Parathyroid adenoma (tissue), 2 donors: ENCODE data around the gene ARHGAP24.

ENCODE experiments used
- H2AFZ ChIP-seq: fragments of 300-600 bp; sonication (generic); one replicate; pipeline ENCODE4 v1.7.0; 2017; ENCODE audit warnings: antibody characterized with exemption, mild to moderate bottlenecking
- H3K27ac ChIP-seq: fragments of 300-600 bp; sonication (generic); one replicate; pipeline ENCODE4 v1.7.0; 2017
- H3K27me3 ChIP-seq: fragments of 300-600 bp; sonication (generic); one replicate; pipeline ENCODE4 v1.7.0; 2017; ENCODE audit warnings: low read length; ENCODE audit not compliant: control insufficient read depth, insufficient read depth
- H3K36me3 ChIP-seq: fragments of 300-600 bp; sonication (generic); one replicate; pipeline ENCODE4 v1.7.0; 2017; ENCODE audit warnings: low read length; ENCODE audit not compliant: control insufficient read depth, insufficient read depth
- H3K4me1 ChIP-seq: fragments of 300-600 bp; sonication (generic); one replicate; pipeline ENCODE4 v1.7.0; 2017; ENCODE audit warnings: control low read depth
- H3K4me2 ChIP-seq: fragments of 300-600 bp; sonication (generic); one replicate; pipeline ENCODE4 v1.7.0; 2017; ENCODE audit warnings: low read length
- H3K4me3 ChIP-seq: fragments of 300-600 bp; sonication (generic); one replicate; pipeline ENCODE4 v1.7.0; 2017; ENCODE audit warnings: low read depth, low read length
- H3K79me2 ChIP-seq: fragments of 300-600 bp; sonication (generic); one replicate; pipeline ENCODE4 v1.7.0; 2017; ENCODE audit warnings: control low read depth
- H3K9ac ChIP-seq: fragments of 300-600 bp; sonication (generic); one replicate; pipeline ENCODE4 v1.7.0; 2017; ENCODE audit warnings: mild to moderate bottlenecking
- H3K9me3 ChIP-seq: fragments of 300-600 bp; sonication (generic); one replicate; pipeline ENCODE4 v1.7.0; 2017; ENCODE audit warnings: low read length; ENCODE audit not compliant: control insufficient read depth
- TF ChIP-seq, protein P1 (sequence below): fragments of 300-600 bp; sonication (generic); IDR thresholded peaks from one replicate; pipeline ENCODE4 v1.7.0; 2017; ENCODE audit warnings: antibody characterized with exemption, mild to moderate bottlenecking
- donor health status: primary hyperparathyroidism.

The ARHGAP24 gene

DNA sequence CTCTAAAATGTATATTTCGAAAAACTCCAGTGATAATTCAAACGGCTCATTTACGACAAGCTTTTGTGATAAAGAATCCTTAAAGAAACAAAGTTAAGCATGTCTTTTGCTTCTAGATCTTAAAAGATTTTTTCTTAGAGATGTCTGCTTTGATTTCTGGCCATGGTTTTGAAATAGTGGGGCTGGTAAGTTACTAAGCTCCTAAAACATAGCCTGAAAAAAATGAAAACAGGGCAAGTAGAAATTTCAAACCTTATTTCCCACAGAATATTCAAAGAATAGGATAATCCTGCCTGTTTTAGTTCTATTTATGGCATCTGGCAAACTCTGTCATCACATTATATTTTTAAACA, 318.3 kb downstream of the ARHGAP24 start:
- H3K27me3 ChIP-seq = no peaks in the 10 kb centered on the region
- H3K9me3 ChIP-seq = no peaks in the 10 kb centered on the region
- H3K79me2 ChIP-seq = no peaks in the 10 kb centered on the region
- no peak overlapping the region for H3K4me3 ChIP-seq
- H3K4me2 ChIP-seq = no peak overlapping the region
- H2AFZ ChIP-seq = no peak overlapping the region
- H3K4me1 ChIP-seq = no peaks in the 10 kb centered on the region
- no peaks in the 10 kb centered on the region for H3K36me3 ChIP-seq
- TF ChIP-seq, protein P1, sequence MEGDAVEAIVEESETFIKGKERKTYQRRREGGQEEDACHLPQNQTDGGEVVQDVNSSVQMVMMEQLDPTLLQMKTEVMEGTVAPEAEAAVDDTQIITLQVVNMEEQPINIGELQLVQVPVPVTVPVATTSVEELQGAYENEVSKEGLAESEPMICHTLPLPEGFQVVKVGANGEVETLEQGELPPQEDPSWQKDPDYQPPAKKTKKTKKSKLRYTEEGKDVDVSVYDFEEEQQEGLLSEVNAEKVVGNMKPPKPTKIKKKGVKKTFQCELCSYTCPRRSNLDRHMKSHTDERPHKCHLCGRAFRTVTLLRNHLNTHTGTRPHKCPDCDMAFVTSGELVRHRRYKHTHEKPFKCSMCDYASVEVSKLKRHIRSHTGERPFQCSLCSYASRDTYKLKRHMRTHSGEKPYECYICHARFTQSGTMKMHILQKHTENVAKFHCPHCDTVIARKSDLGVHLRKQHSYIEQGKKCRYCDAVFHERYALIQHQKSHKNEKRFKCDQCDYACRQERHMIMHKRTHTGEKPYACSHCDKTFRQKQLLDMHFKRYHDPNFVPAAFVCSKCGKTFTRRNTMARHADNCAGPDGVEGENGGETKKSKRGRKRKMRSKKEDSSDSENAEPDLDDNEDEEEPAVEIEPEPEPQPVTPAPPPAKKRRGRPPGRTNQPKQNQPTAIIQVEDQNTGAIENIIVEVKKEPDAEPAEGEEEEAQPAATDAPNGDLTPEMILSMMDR = no peak
- no peak overlapping the region for H3K27ac ChIP-seq
- no peak overlapping the region for H3K9ac ChIP-seq

DNA sequence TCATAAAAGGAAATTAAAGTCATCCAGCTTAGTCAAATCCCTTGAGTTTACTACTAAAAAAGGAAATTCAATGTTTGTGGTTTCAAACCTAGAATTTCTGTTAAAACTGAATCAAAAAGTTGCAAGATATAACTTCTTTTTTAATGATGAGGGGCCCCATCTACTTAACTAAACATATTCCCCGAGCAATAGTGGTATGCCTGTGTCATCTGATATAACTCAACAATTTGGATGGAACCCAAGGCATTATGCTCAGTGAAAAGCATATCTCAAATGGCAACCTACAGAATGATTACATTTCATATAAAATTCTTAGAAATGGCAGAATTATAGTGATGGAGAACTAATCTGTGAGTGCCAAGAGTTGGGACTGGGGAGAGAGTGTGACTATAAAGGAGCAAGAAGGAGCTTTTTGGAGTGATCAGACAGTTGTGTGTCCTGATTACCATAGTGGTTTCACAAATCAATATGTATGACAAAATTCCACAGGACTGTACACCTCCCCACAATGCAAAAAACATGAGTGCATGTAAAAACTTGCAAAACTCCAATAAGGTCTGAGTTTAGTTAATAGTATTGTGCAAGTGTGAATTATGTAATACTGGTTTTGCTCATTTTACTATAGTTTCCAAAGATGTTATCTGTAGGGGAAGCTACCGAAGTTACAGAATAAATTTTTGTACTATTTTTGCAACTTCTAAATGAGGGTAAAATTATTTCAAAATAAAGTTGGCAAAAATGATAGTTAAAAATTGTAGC, 323.2 kb downstream of the ARHGAP24 start:
- no peak overlapping the region for H3K27ac ChIP-seq
- TF ChIP-seq, protein P1 = no peak
- H3K4me1 ChIP-seq = no peaks in the 10 kb centered on the region

DNA sequence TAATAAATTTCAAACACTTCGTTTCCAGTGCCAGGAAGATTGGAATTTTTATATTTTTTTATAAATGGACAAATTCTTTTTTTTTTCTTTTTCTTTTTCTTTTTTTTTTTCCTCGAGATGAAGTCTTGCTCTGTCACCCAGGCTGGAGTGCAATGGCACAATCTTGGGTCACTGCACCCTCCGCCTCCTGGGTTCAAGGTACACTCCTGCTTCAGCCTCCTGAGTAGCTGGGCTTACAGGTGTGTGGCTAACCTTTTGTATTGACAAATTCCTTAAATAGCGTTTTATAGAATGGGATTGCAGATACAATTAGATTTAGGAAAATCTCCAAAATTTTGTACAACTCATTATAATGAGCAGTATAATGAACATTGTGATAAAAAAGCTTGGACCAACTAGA, 328.9 kb downstream of the ARHGAP24 start:
- no peaks in the 10 kb centered on the region for H3K79me2 ChIP-seq
- H3K4me3 ChIP-seq = no peak overlapping the region
- TF ChIP-seq, protein P1 = no peak
- H3K4me2 ChIP-seq = no peak overlapping the region
- no peak overlapping the region for H3K27ac ChIP-seq
- no peak overlapping the region for H3K9ac ChIP-seq
- no peak overlapping the region for H2AFZ ChIP-seq
- no peaks in the 10 kb centered on the region for H3K27me3 ChIP-seq
- no peaks in the 10 kb centered on the region for H3K36me3 ChIP-seq
- H3K4me1 ChIP-seq = no peaks in the 10 kb centered on the region
- H3K9me3 ChIP-seq = no peaks in the 10 kb centered on the region

More for the DNA sequence above, 323.2 kb downstream of the ARHGAP24 start:
- no peaks in the 10 kb centered on the region for H3K79me2 ChIP-seq
- H3K27me3 ChIP-seq = no peaks in the 10 kb centered on the region
- H3K9me3 ChIP-seq = no peaks in the 10 kb centered on the region
- no peak overlapping the region for H3K4me3 ChIP-seq
- no peaks in the 10 kb centered on the region for H3K36me3 ChIP-seq
- H2AFZ ChIP-seq = no peak overlapping the region
- H3K4me2 ChIP-seq = no peak overlapping the region
- H3K9ac ChIP-seq = no peak overlapping the region

DNA sequence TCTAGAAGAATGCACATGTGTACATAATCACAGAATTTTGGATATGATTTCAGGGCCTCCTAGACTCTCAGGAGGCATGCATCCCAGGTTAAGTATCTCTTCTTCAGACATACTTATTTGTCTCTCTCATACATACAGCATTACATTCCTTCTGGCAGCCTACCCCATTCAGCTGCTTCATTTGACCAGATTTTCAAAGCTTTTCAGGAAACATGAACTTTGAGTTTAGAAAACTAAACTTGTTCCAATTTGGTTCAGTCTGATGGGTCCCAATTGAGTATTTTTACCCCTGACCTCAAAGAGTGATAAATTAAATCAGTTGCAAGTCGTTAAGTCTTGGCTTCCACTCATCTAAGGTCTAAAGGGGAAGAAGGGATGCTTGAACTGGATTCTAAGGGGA, 330.9 kb downstream of the ARHGAP24 start:
- Histone ChIP-seq H2AFZ (no peak overlapping the region), H3K27ac (no peak overlapping the region), H3K4me3 (no peak overlapping the region), H3K4me2 (no peak overlapping the region), H3K27me3 (no peaks in the 10 kb centered on the region), H3K4me1 (no peaks in the 10 kb centered on the region), H3K9me3 (no peaks in the 10 kb centered on the region), H3K36me3 (no peaks in the 10 kb centered on the region), H3K9ac (no peak overlapping the region), H3K79me2 (no peaks in the 10 kb centered on the region)
- TF ChIP-seq, protein P1 = no peak

DNA sequence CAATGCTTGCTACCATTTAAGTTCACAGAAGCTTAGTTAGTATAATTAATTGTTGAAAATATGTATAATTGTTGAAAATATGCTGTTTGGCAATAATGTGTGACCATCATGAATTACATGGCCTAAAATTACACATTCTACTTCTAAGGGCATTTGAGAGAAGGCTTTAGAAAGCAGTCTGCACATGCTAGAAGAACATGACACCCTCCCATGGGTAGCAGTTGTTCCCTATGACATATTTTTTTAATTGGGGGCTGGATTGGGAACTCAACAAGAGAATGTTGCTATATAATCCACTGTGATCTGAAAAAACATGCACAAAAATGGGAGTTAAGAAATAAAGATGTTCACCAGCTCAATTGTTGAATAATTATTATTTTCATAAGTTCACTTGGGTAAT, 331.4 kb downstream of the ARHGAP24 start:
- TF ChIP-seq, protein P1 = no peak
- no peaks in the 10 kb centered on the region for H3K4me1 ChIP-seq
- H3K27me3 ChIP-seq = no peaks in the 10 kb centered on the region
- H3K36me3 ChIP-seq = no peaks in the 10 kb centered on the region
- H3K9me3 ChIP-seq = no peaks in the 10 kb centered on the region
- H3K79me2 ChIP-seq = no peaks in the 10 kb centered on the region
- H3K9ac ChIP-seq = no peak overlapping the region
- H2AFZ ChIP-seq = no peak overlapping the region
- H3K27ac ChIP-seq = no peak overlapping the region
- no peak overlapping the region for H3K4me2 ChIP-seq
- no peak overlapping the region for H3K4me3 ChIP-seq
